Pons (tissue), 1 donor: Measurements from ENCODE around the gene SORCS3.
"Not testable (repeated sequence)": the region's sequence is repeated elsewhere in the genome, so short reads cannot be mapped to it uniquely, and the experiment has no call there.

Experiments
- DNase-seq: peaks from one replicate; pipeline ENCODE4 v3.0.0-alpha.2; 2016; ENCODE audit warnings: low spot score

SORCS3 gene

DNA sequence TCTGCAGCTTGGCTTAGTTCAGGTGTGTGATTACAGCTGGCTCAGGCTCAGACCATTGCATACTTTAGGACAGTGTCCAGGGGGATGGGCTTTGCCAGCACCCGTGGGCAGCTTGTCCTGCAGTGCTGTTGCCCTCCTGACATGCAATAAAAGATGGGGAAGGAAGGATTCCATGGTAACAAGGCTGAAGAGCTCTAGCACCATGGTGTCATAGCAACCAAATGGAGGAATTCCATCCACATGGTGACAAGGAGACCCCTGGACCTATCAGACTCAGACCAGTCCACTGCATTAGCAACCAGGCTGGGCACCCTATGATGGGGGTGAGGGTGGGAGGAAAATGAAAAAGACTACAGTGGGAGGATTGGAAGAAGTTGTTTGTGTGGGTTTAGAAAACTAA, 49.9 kb downstream of the SORCS3 start:
- no peak for DNase-seq

DNA sequence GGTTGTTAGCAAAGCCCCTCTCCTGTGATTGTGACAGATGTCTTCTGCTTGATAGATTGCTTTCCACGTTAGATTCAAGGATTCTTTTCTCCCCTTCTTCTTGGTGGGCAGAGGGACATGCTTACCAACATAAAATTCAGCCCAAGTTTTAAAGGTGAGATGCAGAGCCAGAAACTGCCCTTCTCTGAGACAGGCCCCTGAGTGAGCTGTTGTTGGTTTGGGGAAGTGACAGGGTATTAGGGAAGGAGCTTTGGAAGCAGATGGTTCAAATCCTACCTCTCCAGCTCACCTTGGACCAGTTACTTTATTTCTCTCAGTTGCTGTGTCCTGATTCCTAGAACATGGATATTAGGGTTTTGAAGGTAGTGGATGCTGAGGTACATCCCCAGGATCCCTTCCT, 53.0 kb downstream of the SORCS3 start:
- DNase-seq = no peak

DNA sequence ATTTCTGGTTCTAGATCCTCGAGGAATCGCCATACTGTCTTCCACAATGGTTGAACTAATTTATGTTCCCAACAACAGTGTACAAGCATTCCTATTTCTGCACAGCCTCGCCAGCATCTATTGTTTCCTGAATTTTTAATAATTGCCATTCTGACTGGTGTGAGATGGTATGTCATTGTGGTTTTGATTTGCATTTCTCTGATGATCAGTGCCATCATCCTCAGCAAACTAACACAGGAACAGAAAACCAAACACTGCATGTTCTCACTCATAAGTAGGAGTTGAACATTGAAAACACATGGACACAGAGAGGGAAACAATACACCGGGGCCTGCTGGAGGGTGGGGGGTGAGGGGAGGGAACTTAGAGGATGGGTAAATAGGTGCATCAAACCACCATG, 62.2 kb downstream of the SORCS3 start:
- DNase-seq = not testable (repeated sequence)

DNA sequence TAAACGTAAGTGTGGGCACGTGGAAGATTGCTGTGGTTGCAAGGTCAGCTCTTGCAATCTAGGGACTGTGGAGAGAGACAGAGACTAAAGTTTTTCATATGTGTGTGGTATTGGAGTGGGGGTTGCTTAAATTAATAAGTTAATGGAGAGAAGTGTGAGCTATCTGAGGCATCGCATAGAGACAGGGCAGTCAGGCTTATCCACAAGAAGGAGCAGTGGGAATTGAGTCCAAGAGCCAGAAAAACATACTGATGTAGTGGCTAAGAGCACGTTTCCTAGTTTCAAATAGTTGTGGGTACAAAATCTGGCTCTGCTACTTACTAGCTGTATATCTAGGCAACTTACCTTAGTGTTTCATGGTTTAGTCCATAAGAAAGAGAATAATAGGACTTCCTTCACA, 65.8 kb downstream of the SORCS3 start:
- DNase-seq = no peak

DNA sequence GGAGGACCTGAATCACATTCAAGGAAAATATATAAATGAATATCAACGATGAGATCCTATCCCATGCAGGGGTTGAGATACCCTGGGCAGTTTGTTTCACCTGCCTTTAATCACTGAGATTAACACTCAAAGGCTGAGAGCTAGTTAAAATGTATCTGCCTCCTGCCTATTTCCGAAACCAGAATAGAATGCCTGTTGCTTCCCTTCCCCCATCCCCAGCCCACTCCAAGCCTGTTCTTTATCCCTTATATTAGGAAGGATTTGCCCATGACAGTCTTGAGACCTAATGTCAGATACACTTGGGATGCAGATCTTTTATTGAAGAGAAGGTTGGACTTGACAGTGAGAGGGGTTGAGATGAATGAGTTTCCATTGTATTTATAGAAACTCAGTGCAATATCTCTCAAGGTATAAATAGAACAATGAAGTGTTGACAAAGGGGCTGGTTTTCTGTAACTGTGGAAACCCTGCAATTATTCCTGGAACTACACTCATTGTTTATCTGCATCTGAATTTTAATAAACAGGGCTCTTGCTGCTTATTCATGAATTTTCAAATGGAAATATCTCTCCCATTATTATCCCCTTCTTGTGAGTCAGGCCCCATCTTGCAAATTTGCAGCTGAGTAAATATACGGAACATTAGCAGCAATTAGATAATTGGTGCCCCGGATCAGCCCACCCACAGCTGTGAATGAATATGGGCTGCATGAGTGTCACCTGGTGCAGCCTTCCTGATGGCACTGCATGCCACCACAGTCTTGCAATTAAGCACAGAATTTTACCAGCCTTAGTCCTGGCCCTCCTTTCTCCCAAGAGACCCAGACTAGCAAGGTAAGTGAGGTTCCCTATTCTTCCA, 66.7 kb downstream of the SORCS3 start:
- no peak for DNase-seq

DNA sequence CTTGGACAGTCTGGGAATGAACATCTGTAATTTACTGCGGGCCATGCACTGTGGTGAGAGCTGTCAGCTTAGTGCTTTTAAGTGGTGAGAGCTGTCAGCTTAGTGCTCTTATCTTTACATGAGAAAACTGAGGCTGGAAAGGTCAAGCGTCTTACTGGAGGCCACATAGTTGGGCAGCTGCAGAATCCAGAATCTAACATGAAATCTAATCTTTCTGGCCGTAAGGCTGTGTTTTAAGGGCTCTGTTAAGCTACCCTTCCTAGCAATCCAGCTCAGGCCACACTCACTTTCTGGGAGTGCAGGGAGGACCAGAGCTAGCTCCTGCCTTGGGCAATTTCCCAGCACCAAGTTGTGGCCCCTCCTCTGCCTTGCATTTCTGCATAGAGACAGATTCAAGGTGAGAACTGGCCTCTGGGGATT, 70.2 kb downstream of the SORCS3 start:
- no peak for DNase-seq

DNA sequence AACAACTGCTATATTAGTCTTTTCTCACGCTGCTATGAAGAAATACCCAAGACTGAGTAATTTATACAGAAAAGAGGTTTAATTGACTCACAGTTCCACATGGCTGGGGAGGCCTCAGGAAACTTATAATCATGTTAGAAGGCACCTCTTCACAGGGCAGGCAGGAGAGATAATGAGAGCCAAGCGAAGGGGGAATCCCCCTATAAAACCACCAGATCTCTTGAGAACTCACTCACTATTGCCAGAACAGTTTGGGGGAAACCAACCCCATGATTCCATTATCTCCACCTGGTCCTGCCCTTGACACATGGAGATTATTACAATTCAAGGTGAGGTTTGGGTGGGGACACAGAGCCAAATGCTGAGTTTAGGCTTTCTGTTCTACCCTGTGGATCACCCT, 89.5 kb downstream of the SORCS3 start:
- DNase-seq = not testable (repeated sequence)

DNA sequence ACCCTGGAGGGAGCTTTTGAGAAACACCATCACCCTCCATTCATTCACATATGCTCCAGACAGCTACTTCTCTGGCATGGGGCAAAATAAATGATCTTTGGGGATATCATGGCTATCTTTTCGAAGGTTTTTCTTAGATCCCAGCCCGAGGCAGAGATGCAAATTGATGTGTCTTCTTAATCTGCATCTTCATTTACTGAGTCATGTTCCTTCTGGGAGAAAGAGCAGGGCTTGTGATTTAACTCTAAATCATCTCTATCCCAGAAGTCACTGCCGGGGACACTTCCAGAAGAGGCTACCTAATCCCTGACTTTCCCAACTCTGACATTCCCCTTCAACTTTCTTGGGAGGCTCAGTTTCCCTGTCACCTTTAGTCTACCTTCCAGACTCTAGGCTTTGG, 90.1 kb downstream of the SORCS3 start:
- DNase-seq = no peak

DNA sequence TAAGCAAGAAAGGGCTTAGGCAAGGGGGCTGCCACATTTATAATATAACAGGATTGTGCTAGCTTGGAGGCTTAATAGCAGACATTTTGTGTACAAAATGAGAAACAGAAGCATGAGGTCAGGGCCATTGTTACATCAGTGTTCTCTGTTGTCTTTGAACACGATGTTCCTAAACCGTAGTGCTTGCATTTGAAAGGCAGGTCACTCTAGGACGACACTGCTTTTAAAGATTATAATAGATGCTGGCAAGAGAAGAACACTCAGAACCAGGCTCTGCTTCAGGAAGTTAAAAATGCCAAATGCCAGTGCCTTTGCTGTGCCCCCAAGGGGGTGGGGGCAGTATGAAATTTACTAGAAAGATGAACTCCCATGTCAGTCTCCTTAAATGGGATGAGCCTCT, 91.1 kb downstream of the SORCS3 start:
- DNase-seq = no peak

DNA sequence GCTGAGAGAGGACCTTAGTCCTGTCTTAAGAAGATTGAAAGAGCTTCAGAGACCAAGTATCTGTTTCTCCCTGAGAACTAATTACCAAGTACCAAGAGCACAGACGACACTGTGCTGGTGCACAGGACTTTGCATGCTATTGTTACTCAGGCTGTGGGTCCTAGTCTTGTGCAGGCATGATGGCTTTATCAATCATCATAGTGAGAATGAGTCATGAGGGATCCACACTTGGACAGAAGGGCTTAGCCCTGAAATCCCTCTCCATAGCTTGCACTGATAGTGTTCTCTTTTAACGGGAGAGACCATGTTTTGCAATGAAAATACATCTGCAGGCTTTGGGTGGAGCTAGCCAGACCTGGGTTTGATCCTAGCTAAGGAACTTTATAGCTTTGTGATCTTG, 93.3 kb downstream of the SORCS3 start:
- DNase-seq = no peak

DNA sequence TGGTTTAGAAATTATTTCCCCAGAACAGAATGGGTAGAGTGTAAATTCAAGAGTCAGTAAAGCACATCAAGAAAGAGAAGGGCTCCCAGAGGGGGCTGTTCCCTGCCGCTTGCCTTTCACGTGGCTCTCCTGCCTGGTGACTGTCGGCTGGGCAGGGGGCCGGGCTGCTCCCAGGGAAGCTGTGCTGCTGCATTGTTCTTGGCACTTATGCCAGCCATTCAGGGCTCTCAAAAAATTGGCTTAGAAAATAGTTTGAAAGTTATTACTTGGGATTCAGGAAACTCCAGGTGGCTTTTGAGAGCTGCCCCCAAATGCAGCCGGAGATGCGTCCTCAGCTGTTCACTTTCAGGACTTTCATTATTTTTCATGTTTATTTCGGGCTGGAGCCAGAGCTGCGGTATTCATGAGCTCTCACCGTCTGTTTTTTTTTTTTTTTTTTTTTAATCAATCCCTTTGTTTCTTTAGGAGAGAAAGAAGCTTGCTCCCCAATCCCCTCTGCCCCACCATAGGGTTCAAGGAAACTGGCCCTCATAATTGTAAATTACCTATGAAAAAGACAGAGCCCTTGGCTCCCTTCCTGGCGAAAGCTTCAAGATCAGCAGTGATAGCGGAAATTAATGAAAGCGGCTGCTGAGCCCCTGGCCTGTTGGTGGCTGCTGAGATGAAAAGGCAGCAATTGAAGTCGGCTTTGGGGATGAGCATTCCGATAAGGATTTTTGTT, 94.1 kb downstream of the SORCS3 start:
- DNase-seq = no peak

DNA sequence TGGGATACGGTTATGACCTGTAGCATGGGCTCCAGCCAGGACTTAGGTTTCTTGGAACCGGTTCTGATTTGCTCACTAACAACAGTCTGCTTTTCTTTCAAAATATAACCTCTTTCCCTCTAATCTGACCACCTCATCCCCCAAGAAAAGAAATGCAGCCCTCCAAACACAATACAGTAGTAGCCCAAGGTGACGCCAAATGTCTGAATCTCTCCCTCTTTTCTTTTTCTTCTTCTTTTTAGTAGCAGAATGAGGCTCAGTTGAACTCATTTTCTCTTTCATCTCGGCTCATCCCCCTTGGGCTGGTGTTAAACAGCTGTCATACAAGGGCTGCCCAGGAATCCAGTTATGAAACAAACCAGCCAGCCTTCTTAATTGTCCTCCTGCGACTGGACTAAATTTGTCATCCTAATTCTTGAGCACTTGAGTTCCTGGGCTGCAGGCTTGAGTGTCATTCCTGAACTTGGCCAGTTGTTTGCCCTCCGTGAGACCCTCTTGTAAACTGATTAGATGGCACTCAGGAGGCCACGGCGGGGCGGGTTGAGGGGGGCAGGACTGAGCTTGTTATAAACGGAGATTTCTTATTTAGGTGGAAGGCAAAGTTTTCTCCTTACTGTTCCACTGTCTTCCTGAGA, 94.8 kb downstream of the SORCS3 start:
- no peak for DNase-seq

DNA sequence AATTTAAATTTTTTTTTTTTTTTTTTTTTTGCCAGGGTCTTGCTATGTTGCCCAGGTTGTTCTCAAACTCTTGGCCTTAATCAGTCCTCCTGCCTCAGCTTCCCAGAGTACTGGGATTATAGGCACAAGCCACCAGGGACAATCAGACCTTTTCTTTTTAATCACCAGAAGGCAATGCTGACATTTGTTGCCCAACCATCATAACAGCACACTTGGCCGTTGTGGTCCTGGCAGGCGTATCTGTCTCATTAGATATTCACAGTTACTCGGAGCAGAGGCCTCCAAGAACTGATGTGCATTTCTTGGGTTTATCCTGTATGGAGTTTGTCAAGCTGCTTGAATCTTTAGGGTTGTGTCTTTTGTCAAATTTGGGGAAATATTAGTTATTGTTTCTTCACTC, 100.0 kb downstream of the SORCS3 start:
- DNase-seq = no peak

DNA sequence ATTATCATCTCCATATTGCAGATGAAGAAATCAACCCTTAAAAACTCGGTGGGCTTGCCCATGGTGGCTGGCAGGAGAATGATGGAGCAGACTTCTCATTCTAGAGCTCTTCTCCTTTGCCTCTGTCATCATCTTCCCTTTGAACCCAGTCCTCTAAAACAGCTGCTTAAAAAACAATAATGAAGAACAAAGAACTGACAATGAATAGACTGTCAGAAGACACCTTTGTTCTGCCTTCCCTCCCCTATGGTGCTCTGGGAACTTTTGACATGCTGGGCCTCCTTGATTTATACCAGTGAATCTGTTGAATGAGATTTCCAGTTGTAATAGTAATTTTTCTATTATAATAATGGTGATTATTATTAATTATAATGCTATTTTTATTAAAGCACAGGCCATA, 103.0 kb downstream of the SORCS3 start:
- no peak for DNase-seq

DNA sequence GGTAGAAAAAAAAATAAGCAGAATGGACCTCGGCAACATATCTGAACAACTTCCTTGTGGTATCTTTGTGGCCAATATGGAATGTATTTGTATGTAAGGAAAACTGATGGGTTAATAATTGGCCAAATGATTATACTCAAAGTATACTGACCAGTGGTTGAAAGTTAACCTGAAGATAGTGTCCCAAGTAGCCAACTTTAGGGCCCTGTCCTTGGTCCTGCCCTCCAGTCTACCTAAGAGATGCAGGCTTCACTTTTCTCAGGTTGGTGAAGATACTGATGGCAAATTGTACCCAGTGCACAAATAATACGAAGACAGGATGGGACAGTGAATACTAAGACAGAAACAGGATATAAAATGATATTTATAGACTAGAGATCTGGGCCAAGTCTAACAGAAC, 109.2 kb downstream of the SORCS3 start:
- no peak for DNase-seq

DNA sequence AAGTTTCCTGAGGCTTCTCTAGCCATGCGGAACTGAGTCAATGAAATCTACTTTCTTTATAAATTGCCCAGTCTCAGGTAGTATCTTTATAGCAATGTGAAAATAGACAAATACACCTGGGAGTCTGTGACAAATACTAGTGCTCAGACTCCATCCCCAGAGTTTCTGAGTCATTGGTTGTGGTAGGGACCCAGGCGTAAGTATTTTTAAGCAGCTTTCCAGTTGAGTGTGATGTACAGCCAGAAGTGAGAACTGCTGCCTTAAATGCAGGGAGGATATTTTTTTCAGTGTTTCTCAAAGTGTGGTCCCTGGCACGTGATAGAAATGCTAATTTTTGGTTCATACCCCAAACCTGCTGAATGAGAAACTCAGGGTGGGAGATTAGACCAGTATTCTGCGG, 121.7 kb downstream of the SORCS3 start:
- no peak for DNase-seq

DNA sequence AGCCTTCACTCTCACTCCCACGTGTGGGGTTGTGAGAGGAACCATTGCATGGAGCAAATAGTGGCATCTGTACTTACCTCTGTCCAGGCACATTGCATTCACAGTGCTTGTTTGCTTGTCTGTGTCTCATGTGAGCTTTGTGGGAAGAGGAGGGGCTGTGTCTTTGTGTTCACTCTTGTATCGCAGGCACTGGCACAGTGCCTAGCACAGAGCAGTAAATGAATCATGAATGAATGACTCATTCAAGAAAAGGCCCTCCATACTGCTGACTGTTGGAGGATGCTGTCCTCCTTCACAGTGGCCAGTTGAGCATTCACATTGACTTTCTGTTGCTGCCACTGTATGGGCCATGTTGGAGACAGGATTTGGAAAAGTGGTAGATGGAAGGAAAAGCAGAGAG, 125.3 kb downstream of the SORCS3 start:
- DNase-seq = peak; percentile 62

DNA sequence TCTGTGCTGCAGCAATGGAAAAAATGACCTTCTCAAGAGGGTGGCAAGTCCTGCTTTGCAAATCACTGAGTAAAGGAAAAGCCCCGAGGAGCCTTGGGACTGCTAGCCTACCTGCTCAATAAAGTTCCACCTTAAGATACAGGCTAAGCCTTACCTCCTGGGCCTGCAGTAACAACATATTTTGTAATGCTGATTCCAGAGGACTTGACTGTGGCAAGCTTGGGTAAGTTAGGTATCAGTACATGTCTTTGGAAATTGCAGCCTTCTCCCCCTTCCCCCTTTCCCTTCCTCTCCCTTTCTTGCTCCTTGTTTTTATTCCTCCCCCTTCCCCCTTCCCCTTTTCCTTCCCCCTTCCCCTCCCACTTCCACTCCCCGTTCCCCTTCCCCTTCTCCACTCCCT, 126.2 kb downstream of the SORCS3 start:
- no peak for DNase-seq

DNA sequence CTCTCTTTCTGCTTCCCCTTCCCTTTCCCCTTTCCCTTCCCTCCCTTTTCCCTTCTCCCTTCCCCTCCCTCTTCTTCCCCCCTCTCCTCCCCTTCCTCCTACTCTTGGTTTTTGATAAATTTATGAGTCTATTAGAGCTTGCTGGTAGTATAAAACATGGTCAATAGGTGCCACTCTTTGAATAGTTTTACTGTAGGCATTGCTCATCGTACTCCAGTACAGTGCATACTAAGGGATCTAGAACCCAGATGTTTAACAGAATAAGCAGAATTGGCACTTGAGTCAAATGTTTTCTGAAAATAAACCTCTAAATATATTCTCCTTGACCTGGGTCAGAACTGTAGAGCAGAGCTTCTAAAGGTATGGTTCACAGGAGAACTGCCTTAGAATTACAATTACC, 126.7 kb downstream of the SORCS3 start:
- DNase-seq = no peak

DNA sequence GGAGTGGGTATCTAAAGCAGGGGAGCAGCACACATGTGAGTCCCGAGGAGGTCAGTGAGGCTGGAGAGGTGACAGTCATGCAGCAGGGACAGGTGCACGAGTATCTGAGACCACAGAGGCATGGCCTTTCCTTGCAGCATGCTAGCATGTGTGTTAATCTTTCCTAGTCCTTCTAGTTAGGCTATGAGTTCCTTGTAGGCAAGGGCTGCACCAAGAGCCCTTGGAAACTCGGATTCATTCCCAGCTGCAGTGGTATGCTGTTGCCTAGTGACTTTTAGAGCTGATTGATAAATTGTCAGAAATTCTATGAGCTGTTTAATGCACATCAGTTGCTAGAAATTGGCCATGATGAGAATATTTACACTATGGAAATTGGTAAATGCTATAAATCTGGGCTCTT, 132.0 kb downstream of the SORCS3 start:
- no peak for DNase-seq

DNA sequence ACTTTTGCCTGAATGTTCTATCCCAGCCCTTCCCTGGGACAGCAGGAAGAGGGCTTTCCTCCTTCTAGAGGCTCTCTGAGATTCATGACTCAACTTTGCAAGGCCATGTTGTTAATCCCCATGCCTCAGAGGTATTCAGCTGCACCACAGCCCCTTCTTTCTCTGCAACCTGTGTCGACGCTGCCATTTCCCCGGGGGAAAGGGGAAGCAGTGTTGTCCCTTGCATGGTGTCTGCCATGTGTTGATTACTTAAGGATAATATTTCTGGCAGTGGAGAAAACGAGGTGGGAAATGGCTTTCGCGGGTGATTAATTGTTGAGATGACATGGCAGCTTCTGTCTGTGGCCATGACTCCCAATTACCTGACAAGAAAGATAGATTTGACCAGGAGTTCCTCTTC, 133.1 kb downstream of the SORCS3 start:
- no peak for DNase-seq

DNA sequence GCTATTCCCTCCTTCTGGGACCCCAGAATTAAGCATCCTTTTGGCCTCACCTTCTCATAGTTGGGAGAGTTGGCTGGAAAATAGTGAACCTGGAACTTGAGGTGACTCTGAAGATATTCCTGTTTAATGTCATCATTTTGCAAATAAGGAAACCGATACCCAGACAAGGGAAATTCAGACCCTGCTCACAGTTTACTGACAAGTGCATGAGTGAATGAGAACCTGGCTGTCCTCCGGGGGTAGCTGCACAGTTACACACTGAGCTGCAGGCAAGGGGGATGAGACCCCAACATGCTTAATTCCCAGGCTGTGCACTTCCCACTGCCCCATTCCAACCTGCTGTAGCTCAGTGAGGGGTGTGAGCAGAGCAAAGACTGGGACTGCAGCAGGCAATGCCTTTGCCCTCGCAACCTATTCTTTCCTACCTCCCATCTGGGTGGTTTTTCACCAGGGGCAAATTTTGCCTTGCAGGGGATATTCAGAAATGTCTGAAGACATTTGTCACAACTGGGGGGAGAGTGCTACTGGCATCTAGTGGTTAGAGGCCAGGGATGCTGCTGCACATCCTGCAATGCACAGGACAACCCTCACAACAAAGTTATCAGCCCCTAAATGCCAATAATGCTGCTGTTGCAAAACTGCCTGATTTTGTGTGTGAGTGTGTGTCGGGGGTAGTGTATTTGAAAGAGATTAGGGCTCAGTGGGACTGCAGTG, 136.2 kb downstream of the SORCS3 start:
- DNase-seq = peak; percentile 34
